Gastroesophageal sphincter (tissue), 4 donors: ENCODE results near the gene PNPLA3. TPM values are rescaled to one million over a fixed set of nuclear protein-coding genes. Genes with fewer than 3 reads are reported as not detected.

Experiments used
- ATAC-seq: fragments of 150-250 bp; one replicate; pipeline ENCODE4 v1.9.1; 2016; ENCODE audit warnings: mild to moderate bottlenecking, moderate library complexity
- H3K27ac ChIP-seq, 4 donors: fragments of 200-600 bp; sonication (generic) in 3 of 4; 1 replicate in 3 of 4; 2 replicates in 1 of 4; pipeline ENCODE4 v1.5.1; 2016 to 2019
- H3K27me3 ChIP-seq: fragments of 200-600 bp; sonication (generic); one replicate; pipeline ENCODE4 v1.5.1; 2019
- H3K36me3 ChIP-seq, 2 donors: fragments of 200-600 bp; sonication (generic); one replicate each; pipeline ENCODE4 v1.5.1; 2019; ENCODE audit warnings: control low read depth in 1 of 2
- H3K4me1 ChIP-seq, 3 donors: fragments of 200-600 bp; sonication (generic); 1 replicate in 2 of 3; 2 replicates in 1 of 3; pipeline ENCODE4 v1.5.1; 2016 to 2019; ENCODE audit warnings: control low read depth in 2 of 3
- H3K4me3 ChIP-seq, 2 donors: fragments of 200-600 bp; sonication (generic); one replicate each; pipeline ENCODE4 v1.5.1; 2019; ENCODE audit warnings: mild to moderate bottlenecking in 1 of 2, moderate library complexity in 1 of 2
- H3K9me3 ChIP-seq, 3 donors: fragments of 200-600 bp; sonication (generic); one replicate each; pipeline ENCODE4 v1.5.1; 2017 to 2019; ENCODE audit warnings: control low read depth in 2 of 3
- CTCF ChIP-seq, 4 experiments: fragments of 200-600 bp in 2 of 4; fragments of 450-650 bp in 2 of 4; sonication (generic) in 1 of 4; IDR thresholded peaks; one replicate each; pipeline ENCODE4 v1.5.1; 2017 to 2019; ENCODE audit warnings: antibody characterized with exemption in 4 of 4, mild to moderate bottlenecking in 2 of 4, moderate library complexity in 2 of 4
- EP300 ChIP-seq: sonication (generic); formaldehyde crosslinking; IDR thresholded peaks from one replicate; pipeline ENCODE4 v1.6.1; 2017; ENCODE audit warnings: antibody characterized with exemption, mild to moderate bottlenecking
- POLR2A ChIP-seq, 2 donors: fragments of 450-650 bp; IDR thresholded peaks; one replicate each; pipeline ENCODE4 v1.6.1; 2017; ENCODE audit warnings: antibody characterized with exemption in 2 of 2, mild to moderate bottlenecking in 2 of 2, moderate library complexity in 1 of 2
- POLR2AphosphoS5 ChIP-seq: sonication (generic); formaldehyde crosslinking; IDR thresholded peaks from one replicate; pipeline ENCODE4 v1.6.1; 2017; ENCODE audit warnings: antibody characterized with exemption
- WGBS, 2 donors: methylation state at CpG; one replicate each; pipeline ENCODE4 v1.1.5; 2018; ENCODE audit warnings: low coverage in 1 of 2; 5-methylcytosine and 5-hydroxymethylcytosine counted together
- total RNA-seq, 4 donors: library from RNA; depleted of rRNA; stranded (reverse); fragments of >200 nt; gene quantifications; one replicate each; pipeline ENCODE4 v1.1.0, GENCODE V29; 2016

PNPLA3 gene
- total RNA-seq, 4 donors from 2014 or later = not detected

- Histone ChIP-seq H3K27ac (no peak overlapping the region), H3K4me1 (no peaks in the 10 kb centered on the region), H3K4me3 (no peak overlapping the region), H3K36me3 (peaks cover 0 to 100% of the 10 kb centered on the region in 2 donors), H3K27me3 (no peaks in the 10 kb centered on the region), H3K9me3 (no peaks in the 10 kb centered on the region)
- no peak for TF ChIP-seq EP300
- no peak for TF ChIP-seq CTCF (IDR thresholded peaks at IDR 0.05)
- no peak for TF ChIP-seq POLR2AphosphoS5
- TF ChIP-seq POLR2A (IDR thresholded peaks at IDR 0.05) = no peak
- no peak for ATAC-seq
- 97% methylated on average over 6 of the region's 17 CpGs; no CpG with 5 or more reads in 1 of the 2 donors for WGBS, 2 donors
These were observed 57.4 kb downstream of the PNPLA3 start for GRCh38 chr22:43980996-43981395.

DNA sequence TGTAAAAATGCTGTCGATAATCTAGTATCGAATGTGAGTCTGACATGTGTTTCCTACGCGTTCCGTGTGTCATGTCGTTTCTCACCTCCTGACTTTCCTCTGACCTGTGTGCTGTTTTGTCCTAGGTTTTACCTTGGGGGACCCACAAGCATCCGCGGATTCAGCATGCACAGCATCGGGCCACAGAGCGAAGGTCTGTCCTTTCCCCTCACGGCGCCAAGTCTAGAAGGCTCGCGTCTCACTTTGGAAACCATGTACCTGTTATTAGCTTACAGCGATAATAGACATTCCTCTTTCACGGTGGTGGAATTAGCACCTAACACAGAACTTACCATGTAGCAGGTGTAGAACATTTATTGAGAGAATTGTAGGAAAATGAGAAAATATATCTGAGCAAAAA, 60.2 kb downstream of the PNPLA3 start:
- Histone ChIP-seq H3K36me3 (peaks cover 0 to 99% of the 10 kb centered on the region in 2 donors), H3K27me3 (no peaks in the 10 kb centered on the region), H3K27ac (no peak overlapping the region), H3K4me3 (no peak overlapping the region), H3K9me3 (no peaks in the 10 kb centered on the region), H3K4me1 (no peaks in the 10 kb centered on the region)
- ATAC-seq = no peak
- WGBS, 2 donors = 95 to 96% methylated on average over 7 to 12 of the region's 16 CpGs
- TF ChIP-seq EP300 (no peak), POLR2A (IDR thresholded peaks at IDR 0.05) (no peak), POLR2AphosphoS5 (no peak), CTCF (IDR thresholded peaks at IDR 0.05) (no peak)

GRCh38 chr22:43985532-43985931, 61.9 kb downstream of the PNPLA3 start:
- no peak for ATAC-seq
- 78 to 88% methylated on average over 4 to 11 of the region's 12 CpGs for WGBS, 2 donors
- Histone ChIP-seq H3K27ac (no peak overlapping the region), H3K9me3 (no peaks in the 10 kb centered on the region), H3K27me3 (no peaks in the 10 kb centered on the region), H3K4me1 (no peaks in the 10 kb centered on the region), H3K36me3 (peaks cover 0 to 99% of the 10 kb centered on the region in 2 donors), H3K4me3 (no peak overlapping the region)
- TF ChIP-seq CTCF (IDR thresholded peaks at IDR 0.05) (no peak), POLR2AphosphoS5 (no peak), POLR2A (IDR thresholded peaks at IDR 0.05) (no peak), EP300 (no peak)

GRCh38 chr22:43988116-43988820, 64.7 kb downstream of the PNPLA3 start:
- Histone ChIP-seq H3K27me3 (no peaks in the 10 kb centered on the region), H3K4me3 (no peak overlapping the region), H3K36me3 (peaks cover 0 to 98% of the 10 kb centered on the region in 2 donors), H3K27ac (no peak overlapping the region), H3K4me1 (peaks cover 0 to 6% (median 0%) of the 10 kb centered on the region in 3 donors), H3K9me3 (no peaks in the 10 kb centered on the region)
- no peak for TF ChIP-seq CTCF (IDR thresholded peaks at IDR 0.05)
- no peak for TF ChIP-seq POLR2AphosphoS5
- TF ChIP-seq EP300 = no peak
- no peak for TF ChIP-seq POLR2A (IDR thresholded peaks at IDR 0.05)
- no peak for ATAC-seq
- 57 to 67% methylated on average over 8 of the region's 8 CpGs for whole genome bisulfite sequencing, 2 donors

DNA sequence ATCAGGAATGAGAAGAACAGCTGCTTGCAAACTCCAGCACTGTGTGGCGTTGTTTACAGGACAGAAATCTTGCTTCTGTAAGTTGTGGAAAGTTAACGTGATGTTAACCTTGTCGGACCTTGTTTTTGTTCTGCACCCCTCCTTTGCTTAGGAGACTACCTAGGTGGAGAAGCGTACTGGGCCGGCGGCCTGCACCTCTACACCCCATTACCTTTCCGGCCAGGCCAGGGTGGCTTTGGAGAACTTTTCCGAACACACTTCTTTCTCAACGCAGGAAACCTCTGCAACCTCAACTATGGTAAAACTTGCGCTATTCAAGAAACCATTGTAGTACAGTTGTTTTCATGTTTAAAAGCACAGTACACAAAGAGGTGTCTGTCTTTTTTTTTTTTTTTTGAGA, 65.4 kb downstream of the PNPLA3 start:
- no peak for ATAC-seq
- Histone ChIP-seq H3K4me3 (no peak overlapping the region), H3K4me1 (peaks cover 0 to 10% (median 0%) of the 10 kb centered on the region in 3 donors), H3K36me3 (peaks cover 0 to 97% of the 10 kb centered on the region in 2 donors), H3K9me3 (no peaks in the 10 kb centered on the region), H3K27ac (no peak overlapping the region), H3K27me3 (no peaks in the 10 kb centered on the region)
- TF ChIP-seq EP300 (no peak), CTCF (IDR thresholded peaks at IDR 0.05) (no peak), POLR2A (IDR thresholded peaks at IDR 0.05) (no peak), POLR2AphosphoS5 (no peak)
- 92 to 95% methylated on average over 6 to 10 of the region's 10 CpGs for WGBS, 2 donors
